Body of pancreas (tissue), 4 donors: ENCODE measurements around the gene ZNF574.

Source experiments
- POLR2A ChIP-seq, 3 donors: fragments of 450-650 bp; IDR thresholded peaks; one replicate each; pipeline ENCODE4 v1.6.1; 2016; ENCODE audit warnings: antibody characterized with exemption in 3 of 3, mild to moderate bottlenecking in 2 of 3
- TF ChIP-seq, protein P1 (sequence below), 7 experiments: fragments of 450-650 bp in 4 of 7; fragments of 200-600 bp in 3 of 7; sonication (generic) in 3 of 7; IDR thresholded peaks; one replicate each; pipeline ENCODE4 v1.5.1; 2016 to 2019; ENCODE audit warnings: antibody characterized with exemption in 7 of 7

DNA sequence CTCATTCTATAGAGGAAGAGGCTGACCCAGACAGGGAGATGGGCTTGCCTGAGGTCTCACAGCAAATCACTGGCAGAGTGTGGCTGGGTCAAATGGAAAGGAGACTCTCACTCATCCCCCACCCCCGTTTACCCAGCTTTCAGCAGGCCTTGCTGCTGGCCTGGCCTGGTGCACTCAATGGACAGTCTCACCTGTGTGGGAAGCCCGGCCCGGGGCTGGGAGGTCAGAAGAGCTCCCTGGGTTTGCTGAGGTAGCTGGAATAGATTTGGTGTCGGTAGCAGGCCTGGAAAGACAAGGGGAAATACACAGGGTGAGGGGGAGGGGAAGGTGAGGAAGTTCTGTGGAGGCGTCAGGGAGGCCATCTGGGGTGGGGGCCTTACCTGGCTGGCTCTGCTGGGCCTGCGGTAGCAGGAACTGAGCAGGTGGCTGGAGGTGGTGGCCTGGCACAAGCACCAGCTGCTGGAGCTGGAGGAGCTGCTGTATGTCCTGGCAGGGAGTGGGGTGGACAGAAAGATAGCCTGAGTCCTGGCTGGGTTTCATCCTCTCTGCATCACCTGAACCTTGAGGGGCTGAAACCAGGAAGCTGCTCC, 23.5 kb downstream of the ZNF574 start:
- TF ChIP-seq, protein P1, sequence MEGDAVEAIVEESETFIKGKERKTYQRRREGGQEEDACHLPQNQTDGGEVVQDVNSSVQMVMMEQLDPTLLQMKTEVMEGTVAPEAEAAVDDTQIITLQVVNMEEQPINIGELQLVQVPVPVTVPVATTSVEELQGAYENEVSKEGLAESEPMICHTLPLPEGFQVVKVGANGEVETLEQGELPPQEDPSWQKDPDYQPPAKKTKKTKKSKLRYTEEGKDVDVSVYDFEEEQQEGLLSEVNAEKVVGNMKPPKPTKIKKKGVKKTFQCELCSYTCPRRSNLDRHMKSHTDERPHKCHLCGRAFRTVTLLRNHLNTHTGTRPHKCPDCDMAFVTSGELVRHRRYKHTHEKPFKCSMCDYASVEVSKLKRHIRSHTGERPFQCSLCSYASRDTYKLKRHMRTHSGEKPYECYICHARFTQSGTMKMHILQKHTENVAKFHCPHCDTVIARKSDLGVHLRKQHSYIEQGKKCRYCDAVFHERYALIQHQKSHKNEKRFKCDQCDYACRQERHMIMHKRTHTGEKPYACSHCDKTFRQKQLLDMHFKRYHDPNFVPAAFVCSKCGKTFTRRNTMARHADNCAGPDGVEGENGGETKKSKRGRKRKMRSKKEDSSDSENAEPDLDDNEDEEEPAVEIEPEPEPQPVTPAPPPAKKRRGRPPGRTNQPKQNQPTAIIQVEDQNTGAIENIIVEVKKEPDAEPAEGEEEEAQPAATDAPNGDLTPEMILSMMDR (IDR thresholded peaks at IDR 0.05): no peak
- TF ChIP-seq POLR2A (IDR thresholded peaks at IDR 0.05): no peak
